Limb (tissue), 2 donors: ENCODE data around the gene UPK2.

Experiments
- DNase-seq, 2 donors: peaks; one replicate each; pipeline ENCODE4 v3.0.0-alpha.2; 2016; ENCODE audit errors: extremely low spot score in 2 of 2

Gene UPK2

DNA sequence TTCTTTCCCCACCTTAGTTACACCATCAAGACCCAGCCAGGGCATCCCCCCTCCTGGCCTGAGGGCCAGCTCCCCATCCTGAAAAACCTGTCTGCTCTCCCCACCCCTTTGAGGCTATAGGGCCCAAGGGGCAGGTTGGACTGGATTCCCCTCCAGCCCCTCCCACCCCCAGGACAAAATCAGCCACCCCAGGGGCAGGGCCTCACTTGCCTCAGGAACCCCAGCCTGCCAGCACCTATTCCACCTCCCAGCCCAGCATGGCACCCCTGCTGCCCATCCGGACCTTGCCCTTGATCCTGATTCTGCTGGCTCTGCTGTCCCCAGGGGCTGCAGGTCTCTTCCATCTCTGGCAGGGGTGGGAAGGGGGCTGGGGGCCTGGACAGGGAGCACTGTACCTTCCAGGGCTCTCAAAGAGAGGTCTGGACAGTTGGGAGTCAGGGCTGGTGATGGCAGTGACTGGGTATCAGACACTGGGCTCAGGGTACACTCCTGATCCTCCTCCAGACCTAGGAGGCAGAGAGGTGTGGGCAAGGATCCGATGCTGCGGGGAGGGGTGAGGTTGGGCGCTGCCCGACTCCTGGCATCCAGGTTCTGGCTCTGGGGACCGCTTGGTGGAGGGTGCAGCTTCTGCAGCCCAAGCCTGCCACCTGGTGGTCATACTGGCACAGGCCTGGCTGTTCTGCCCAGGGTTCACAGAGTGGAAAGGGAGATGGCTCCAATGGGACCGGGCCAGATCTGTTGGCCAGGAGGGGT, at the start of gene UPK2:
UPK2 (plus strand) TSS at position 205 of the 753 bp plus-strand sequence; CDS start at position 258, 53 bp downstream.
- peak; percentile 71 to 90 for DNase-seq

DNA sequence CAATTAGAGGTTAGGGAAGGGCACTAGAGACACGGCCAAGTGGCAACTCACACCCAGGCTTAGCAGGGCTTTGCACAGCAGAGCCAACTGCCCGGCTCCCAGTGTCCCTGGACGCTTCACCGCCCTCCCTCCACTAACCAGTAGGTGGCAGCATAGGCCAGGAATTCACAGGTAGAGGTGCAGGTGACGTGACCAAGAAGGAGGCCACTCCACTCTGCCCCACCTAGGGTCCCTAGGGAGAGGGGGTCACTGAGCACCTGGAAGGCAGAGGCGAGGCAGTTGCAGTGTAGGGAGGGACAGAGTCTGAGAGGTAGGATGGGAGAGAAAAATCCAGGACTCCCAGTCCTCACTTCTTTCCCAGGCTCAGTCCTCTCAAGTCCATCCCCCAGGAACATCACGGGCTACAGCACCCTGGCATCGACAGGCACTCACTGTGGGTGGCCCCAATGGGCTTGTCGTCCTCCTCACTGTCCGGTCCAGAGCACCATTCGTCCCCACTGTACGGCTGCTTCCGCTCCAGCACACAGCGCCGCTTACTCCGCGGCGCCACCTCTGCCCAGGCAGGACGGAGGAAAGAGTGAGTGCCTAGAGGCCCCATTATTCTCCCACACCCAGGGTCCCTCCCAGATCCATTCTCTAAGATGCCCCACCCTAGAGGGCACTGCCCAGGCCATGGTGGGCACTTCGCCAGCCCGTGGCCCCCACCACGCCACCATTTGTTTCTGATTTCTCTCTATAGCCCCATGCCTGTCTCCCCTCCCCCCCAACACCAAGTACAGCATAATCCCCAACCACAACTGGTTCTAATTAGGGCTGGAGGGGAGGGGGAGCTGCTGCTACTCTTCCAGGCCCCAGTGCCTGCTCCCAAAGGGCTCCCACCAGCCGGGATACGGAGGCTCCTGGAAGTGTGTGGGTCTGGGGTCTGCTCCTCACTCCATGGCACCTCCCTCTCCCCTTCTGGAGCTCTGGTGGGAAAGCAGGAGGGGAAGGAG, 48.8 kb upstream of the UPK2 start:
- DNase-seq: peak; percentile 54 to 91

GRCh38 chr11:118908264-118908663, 47.8 kb upstream of the UPK2 start:
- DNase-seq: peak in 1 of 2 donors; percentile 31

GRCh38 chr11:118908901-118909618, 47.0 kb upstream of the UPK2 start:
- peak; percentile 94 to 97 for DNase-seq

DNA sequence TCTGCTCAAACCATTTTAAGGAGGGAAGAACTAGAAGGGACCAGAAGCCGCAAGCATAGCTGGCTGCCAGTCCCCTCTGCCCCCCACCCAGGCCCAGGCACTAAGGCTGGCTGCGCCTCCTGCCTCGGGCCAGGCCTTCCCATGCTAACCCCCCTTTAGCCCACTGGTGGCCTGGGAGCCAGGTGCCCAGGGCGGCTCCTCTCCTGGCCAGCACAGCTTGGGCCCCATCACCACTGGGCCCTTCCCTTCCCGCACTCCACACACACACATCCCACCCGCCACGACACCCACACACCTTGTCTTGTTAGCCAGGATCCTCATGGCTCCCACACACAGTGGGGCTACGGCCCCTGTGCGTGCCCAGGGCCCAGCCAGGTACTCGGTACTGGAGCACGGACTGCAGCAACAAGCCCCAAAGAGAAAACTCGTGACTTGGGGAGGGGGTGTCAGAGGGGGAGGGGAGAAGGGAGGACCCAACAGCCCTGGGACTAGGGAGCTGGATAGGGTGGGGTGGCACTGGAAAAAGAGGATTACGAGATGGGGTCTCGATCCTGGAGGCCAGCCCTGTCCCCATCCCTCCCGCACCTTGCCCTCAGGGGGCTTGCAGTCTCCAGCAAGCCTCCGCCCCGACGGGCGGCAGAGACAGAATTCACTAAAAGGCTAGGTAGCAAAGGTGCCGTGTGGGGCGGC, 46.3 kb upstream of the UPK2 start:
- no peak for DNase-seq

DNA sequence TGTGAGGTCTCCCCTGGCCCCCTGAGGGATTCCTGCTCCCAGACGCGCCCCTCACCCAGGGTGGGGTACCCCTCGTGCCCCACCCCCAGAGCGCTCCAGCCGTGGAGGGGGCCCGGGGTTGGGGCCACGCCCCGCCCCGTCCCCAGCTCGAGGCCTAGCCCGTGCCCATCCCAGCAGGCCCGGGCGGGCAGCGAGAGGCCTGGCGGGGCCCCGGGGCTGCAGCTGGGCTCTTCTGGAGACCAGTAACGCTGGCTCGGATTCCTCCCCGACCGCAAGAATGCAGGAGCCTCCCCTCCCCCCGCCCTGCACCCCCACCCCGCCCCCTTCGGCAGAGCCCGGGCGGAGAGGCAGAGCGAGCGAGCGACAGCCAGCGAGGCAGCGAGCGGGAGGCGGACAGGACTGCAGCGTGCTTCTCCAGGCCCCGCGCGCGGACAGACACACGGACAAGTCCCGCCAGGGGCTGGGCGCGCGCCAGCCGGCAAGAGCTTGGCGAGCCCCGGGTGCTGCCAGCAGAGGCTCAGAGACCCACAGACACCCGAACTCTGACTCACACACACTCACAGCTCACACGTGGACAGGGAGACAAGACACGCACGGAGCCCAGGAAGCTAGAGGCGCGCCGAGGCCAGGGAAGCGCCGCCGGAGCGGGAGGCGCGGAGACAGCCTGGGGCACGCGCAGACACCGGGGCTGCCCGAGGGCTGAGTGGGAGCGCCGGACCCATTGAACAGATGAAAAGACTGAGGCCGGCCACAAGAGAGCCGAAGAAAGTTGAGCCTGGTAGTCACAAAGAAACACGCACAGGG, 45.6 kb upstream of the UPK2 start:
- DNase-seq: peak; percentile 83 to 94

- DNase-seq: peak in 1 of 2 donors; percentile 59
These were observed 44.8 kb upstream of the UPK2 start for GRCh38 chr11:118911113-118911879.

DNA sequence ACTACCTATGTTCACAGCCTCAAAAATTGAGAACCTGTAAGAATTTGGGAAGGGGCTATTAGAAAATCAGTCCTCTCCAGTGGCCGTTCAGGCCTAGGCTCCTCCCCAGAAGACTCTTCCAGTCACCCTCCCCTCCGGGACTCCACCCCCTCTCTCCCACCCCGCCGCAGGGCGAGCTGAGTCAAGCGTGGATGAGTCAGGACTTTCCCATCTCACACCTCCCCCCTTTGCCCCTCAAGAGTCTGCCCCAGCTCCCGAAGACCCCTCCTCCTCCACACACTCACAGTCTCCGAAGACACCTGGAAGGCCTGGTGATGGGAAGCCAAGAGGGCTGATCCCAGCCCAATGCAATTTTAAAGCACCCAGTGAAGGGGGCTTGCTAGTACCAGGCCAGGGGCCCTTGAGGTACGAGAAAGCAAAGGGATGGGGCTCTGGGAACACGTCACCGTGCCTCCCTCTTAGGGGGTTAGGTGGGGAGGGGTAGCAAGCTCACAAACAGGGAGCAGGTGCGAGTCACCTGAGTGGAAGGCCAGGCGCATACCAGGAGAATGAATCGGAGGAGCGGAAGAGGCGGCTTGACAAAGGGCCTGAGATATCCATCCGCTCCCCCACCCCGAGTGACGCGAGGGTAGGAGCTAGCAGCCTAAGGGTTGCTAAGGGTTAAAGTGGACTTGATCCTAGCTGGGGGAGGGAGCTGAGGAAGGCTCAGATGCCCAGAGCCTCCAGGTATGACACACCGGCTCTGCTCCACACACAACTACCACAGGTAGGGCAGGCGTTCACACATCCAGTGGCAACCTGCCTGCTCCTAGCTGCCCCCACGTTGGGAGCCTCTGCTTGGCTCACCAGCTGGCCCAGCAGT, 44.0 kb upstream of the UPK2 start:
- peak in 1 of 2 donors; percentile 74 for DNase-seq

DNA sequence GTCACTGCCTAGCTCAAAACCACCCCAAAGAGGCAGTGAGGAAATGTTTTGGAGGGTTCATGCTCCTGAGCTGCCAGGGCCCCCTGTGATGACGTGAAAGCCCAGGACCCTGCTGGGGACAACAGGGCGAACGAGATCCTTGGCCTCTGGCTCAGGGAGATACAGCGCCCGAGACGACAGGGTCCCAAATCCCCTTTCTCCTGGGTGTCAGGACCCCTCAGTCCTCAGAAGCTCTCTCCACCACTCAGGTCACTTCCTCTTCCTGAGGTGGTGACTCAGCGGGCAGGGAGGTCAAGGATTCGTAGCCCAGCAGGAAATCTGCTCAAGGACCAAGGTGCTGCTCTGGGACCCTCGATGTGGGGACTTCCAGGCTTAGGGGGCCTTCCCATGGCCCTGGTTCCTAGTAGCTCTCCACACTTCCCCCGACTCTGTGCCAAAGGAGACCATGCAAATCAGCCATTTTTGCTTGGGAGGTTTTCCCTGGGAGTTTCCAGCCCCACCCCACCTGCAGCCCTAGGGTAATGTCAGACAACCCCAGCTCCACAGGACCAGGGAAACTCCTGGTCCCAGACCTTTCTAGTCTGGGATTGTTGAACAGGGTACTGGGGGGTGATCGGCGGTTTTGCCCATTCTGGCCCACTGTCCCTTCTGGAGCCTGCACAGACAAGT, 43.2 kb upstream of the UPK2 start:
- no peak for DNase-seq

DNA sequence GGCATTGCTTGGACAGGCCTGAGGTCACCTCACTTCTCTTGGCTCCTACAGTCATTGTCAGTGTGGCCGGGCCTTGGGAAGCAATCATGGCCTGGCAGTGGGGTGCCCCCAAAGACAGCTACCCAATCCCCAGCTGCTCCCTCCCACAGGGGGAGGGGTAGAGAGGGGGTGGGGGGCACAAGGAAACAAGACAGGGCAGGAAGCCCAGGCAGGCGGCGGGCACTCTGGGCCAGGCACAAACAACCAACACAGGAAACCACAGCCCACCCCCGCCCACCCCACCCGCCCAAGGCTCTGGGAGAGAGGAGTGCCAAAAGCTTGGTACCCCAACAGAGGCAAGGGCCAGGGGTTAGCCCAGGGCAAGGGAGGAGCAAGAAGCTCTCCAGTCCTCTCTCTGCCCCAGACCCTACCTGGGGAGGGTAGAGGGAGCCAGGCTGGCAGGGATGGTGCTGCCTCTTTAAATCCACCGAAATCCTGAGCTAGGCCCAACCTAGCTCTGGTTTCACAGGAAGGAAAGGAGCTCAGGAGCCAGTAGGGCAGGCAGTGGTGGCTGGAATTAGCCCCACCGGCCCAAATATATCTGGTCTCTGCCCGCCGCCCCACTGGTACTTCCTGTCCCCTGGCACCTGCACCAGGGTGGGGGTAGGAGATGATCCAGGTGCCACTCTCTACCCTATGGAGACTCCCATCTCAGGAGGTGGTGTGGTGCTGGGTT, 42.5 kb upstream of the UPK2 start:
- no peak for DNase-seq

- DNase-seq: peak in 1 of 2 donors; percentile 61
These were observed 41.8 kb upstream of the UPK2 start for GRCh38 chr11:118914178-118914918.

DNA sequence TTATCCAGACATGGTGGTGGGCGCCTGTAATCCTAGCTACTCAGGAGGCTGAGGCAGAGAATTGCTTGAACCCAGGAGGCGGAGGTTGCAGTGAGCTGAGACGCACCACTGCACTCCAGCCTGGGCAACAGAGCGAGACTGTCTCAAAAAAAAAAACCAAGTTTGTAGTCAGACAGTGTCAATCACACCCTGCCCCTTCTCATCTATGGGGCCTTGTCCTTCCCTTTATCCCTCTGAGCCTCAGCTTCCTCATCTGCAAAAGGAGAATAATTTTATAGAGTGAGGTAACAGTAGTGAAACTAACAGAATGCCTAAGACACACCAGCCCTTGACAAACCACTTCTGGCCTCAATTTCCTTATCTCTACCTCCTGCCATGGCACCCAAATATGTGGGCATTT, 41.1 kb upstream of the UPK2 start:
- no peak for DNase-seq

GRCh38 chr11:118915396-118915795, 40.7 kb upstream of the UPK2 start:
- no peak for DNase-seq

DNA sequence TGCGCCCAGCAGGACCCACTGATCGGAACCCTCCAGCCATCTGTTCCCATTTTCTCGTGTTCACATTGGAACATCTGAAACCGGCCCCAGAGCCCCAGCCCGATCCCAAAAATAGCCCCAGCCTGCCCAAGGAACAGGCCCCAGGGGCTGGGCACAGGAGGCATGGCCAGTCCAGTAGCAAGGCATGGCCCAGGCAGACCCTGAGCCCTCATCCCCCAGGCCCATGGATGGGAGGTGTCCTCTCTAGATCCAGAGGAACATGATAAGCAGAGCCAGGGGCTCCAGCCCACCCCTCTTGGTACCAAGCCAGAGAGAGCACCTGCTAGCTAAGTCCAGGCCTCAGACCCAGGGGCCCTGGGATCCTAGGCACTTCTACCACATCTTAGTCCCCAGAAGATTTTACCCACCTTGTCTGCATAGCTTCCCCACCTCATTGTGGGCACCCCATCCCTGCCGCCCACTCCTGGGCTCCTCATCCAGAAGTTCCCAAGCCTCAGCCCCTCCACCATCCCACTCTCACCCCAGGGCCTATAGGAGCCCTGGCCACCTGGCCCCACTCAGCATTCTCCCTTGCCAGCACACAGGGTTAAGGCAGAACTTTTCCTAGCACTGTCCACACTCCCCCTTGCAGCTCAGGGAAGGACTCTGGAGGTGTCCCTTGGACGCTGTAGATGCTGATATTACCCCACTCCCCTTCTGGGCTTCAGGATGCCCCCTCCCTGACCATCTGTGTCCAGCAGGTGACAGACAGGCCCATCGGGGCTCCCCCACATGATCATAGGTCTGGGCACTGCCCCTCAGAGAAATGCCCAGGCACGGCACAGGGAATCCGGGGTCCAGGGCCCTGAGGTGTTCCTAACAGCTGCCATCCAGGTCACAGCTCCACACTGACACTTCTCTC, 39.9 kb upstream of the UPK2 start:
- DNase-seq: no peak

DNA sequence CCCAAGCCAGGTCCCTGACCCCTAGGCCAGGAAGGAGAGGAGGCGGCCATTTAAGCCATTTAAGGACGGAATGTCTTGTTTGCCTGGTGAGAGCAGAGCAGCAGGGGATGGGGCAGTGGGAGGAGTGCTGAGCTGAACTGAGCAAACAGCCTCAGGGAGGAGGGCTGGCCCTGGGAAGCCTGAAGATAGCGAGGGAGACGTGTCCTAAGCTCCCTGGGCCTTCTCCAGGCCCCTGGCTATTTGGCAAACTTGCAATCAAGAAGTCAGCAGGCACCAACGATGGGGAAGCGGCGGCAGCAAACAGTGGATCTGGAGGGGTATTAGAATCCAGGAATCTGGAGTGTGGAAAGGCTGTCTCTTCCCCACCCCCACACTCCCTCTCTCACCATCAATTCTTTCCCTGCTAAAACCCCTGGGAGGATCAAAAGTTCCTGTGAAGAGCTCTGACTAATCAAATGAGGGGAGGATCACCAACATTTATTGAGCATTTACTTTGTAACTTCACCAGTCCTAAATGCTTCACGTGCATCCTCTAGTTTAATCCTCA, 39.2 kb upstream of the UPK2 start:
- peak in 1 of 2 donors; percentile 39 for DNase-seq
